Epithelial cell of proximal tubule (primary cell): Measurements from ENCODE around the gene PRPH. TPM values are rescaled to one million over a fixed set of nuclear protein-coding genes. Genes with fewer than 3 reads are reported as not detected.
"Not testable (repeated sequence)": the region's sequence is repeated elsewhere in the genome, so short reads cannot be mapped to it uniquely, and the experiment has no call there.

Experiments
- DNase-seq: peaks from one replicate; pipeline ENCODE4 v3.0.0-alpha.2; 2011; ENCODE audit warnings: low read depth
- H3K4me3 ChIP-seq: 2 replicates; pipeline ENCODE4 v1.5.1; 2011; ENCODE audit warnings: low read depth, mild to moderate bottlenecking, low read length
- total RNA-seq: library from RNA; depleted of rRNA; stranded (reverse); fragments of >200 nt; gene quantifications from 2 replicates; pipeline ENCODE4 v1.2.3, GENCODE V29; 2015
- TF ChIP-seq, protein P1 (sequence below): conservative IDR thresholded peaks from 2 replicates; pipeline ENCODE4 v1.5.1; 2012; ENCODE audit warnings: low read depth, mild to moderate bottlenecking, low read length

PRPH gene
- total RNA-seq, result 1.1 TPM in 1 of 2 replicates, not detected in the other

- no peak for DNase-seq
- TF ChIP-seq, protein P1, sequence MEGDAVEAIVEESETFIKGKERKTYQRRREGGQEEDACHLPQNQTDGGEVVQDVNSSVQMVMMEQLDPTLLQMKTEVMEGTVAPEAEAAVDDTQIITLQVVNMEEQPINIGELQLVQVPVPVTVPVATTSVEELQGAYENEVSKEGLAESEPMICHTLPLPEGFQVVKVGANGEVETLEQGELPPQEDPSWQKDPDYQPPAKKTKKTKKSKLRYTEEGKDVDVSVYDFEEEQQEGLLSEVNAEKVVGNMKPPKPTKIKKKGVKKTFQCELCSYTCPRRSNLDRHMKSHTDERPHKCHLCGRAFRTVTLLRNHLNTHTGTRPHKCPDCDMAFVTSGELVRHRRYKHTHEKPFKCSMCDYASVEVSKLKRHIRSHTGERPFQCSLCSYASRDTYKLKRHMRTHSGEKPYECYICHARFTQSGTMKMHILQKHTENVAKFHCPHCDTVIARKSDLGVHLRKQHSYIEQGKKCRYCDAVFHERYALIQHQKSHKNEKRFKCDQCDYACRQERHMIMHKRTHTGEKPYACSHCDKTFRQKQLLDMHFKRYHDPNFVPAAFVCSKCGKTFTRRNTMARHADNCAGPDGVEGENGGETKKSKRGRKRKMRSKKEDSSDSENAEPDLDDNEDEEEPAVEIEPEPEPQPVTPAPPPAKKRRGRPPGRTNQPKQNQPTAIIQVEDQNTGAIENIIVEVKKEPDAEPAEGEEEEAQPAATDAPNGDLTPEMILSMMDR, result peak; percentile 6
- H3K4me3 ChIP-seq, result no peak within 1 kb of the TSS
These were observed at the start of gene PRPH for GRCh38 chr12:49295082-49295936. TSS of gene PRPH (plus strand) at chr12:49295147. CDS start at chr12:49295201, 54 bp downstream.

GRCh38 chr12:49251357-49251756 lies 43.6 kb upstream of the PRPH start:
- no peak overlapping the region for H3K4me3 ChIP-seq
- TF ChIP-seq, protein P1, result no peak
- no peak for DNase-seq

- no peak overlapping the region for H3K4me3 ChIP-seq
- DNase-seq, result no peak
- TF ChIP-seq, protein P1, result no peak
These were observed 41.8 kb upstream of the PRPH start for GRCh38 chr12:49253033-49253623.

- not testable (repeated sequence) for H3K4me3 ChIP-seq, DNase-seq
These were observed 39.5 kb upstream of the PRPH start for GRCh38 chr12:49255456-49255855.

DNA sequence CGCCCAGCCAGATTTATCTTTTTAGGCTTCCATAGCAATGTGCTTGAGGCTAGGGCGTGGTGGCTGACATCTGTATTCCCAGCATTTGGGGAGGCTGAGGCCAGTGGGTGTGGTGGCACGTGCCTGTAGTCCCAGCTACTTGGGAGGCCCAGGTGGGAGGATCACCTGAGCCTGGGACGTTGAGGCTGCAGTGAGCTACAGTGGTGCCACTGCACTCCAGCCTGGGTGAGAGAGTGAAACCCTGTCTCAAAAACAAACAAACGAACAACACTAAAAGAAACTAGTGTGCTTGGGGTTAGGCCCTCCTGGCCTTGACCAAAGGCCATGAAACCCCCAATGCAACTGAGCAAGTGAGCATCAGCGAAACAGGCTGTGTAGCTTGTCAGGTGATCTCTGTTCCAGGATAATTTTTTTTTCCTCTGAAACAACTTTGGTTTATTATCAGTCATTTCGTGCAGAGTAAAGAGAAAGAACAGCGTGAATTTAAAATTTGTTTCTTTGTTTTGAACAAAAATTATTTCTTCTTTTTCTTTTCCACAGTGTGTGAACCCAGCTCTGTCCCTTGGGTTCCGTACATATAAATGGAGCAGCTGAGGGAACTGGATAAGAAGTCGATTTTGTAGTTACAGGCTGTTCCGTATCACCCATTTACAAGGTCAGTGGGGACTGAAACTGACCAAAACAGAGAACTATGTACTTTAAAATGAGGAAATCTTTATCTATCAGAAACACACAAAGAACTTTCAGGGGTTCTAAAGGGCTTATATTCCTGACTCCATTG lies 38.9 kb upstream of the PRPH start:
- DNase-seq, result no peak
- TF ChIP-seq, protein P1, result no peak
- H3K4me3 ChIP-seq, result no peak overlapping the region

DNA sequence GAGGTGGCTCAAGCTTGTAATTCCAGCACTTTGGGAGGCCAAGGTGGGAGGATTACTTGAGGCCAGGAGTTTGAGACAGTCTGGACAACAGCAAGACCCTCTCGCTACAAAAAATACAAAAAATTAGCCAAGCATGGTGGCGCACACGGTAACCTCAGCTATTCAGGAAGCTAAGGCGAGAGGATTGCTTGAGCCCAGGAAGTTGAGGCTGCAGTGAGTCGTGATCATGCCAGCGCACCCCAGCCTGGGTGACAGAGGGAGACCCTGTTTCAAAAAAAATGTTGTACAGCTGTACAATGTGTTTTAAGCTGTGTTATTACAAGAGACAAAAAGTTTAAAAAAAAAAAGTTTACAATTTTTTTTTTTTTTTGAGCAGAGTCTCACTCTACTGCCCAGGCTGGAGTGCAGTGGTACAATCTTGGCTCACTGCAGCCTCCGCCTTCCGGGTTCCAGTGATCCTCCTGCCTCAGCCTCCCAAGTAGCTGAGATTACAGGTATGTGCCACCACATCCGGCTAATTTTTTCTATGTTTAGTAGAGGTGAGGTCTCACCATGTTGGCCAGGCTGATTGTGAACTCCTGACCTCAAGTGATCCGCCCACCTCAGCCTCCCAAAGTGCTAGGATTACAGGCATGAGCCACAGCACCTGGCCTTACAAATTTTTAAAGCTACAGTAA lies 37.3 kb upstream of the PRPH start:
- not testable (repeated sequence) for H3K4me3 ChIP-seq, DNase-seq

DNA sequence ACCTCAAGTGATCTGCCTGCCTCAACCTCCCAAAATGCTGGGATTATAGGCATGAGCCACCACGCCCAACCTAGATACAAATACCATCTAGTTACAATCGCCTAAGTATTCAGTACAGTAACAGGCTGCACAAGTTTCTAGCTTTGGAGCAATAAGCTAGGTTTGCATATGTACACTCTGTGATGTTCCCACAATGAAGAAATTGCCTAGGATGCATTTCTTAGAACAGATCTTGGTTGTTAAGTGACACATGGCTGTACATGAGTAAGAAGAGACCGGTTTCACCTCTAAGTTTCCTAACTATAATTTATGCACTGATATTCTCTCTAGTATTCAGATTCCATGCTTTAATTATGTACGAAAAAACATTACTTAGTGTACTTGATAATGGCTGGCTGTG lies 35.5 kb upstream of the PRPH start:
- TF ChIP-seq, protein P1, result no peak
- DNase-seq, result no peak
- no peak overlapping the region for H3K4me3 ChIP-seq
